Lung (tissue), 12 donors: Measurements from ENCODE around the gene CEP152. TPM values are rescaled to one million over a fixed set of nuclear protein-coding genes. Genes with fewer than 3 reads are reported as not detected.

Source experiments
- ATAC-seq: fragments of 200-7000 bp; cut with Tn5 transposase; one replicate; pipeline ENCODE4 v1.9.1; 2020; ENCODE audit warnings: moderate number of reproducible peaks; ENCODE audit not compliant: insufficient read depth, low FRiP score
- DNase-seq, 3 donors: peaks; one replicate each; pipeline ENCODE4 v3.0.0-alpha.2; 2013 to 2017
- H3K27ac ChIP-seq, 2 donors: one replicate each; pipeline ENCODE4 v1.5.1; 2013; ENCODE audit warnings: mild to moderate bottlenecking in 2 of 2, moderate library complexity in 2 of 2, control low read depth in 1 of 2, inconsistent platforms in 1 of 2, low read depth in 1 of 2, low read length in 1 of 2
- H3K27me3 ChIP-seq, 3 donors: one replicate each; pipeline ENCODE4 v1.5.1; 2013; ENCODE audit warnings: low read length in 2 of 3; ENCODE audit not compliant: control insufficient read depth in 3 of 3, insufficient read depth in 3 of 3
- H3K36me3 ChIP-seq, 4 donors: one replicate each; pipeline ENCODE4 v1.5.1; 2013; ENCODE audit warnings: low read length in 4 of 4, mild to moderate bottlenecking in 1 of 4, moderate library complexity in 1 of 4; ENCODE audit not compliant: control insufficient read depth in 4 of 4, insufficient read depth in 4 of 4
- H3K4me1 ChIP-seq, 5 donors: one replicate each; pipeline ENCODE4 v1.5.1; 2013; ENCODE audit warnings: low read length in 5 of 5, mild to moderate bottlenecking in 2 of 5, moderate library complexity in 1 of 5; ENCODE audit not compliant: control insufficient read depth in 5 of 5, insufficient read depth in 5 of 5
- H3K4me3 ChIP-seq: one replicate; pipeline ENCODE4 v1.5.1; 2013; ENCODE audit warnings: mild to moderate bottlenecking, control low read depth, moderate library complexity
- H3K9ac ChIP-seq, 2 donors: one replicate each; pipeline ENCODE4 v1.5.1; 2013; ENCODE audit warnings: low read length in 2 of 2, control low read depth in 1 of 2; ENCODE audit not compliant: insufficient read depth in 1 of 2
- H3K9me3 ChIP-seq, 4 donors: one replicate each; pipeline ENCODE4 v1.5.1; 2013; ENCODE audit warnings: low read length in 3 of 4, mild to moderate bottlenecking in 1 of 4, moderate library complexity in 1 of 4; ENCODE audit not compliant: control insufficient read depth in 4 of 4, insufficient read depth in 3 of 4
- WGBS, 2 donors: extraction: QIAGEN DNeasy Blood & Tissue Kit; methylation state at CpG; one replicate each; pipeline ENCODE4 v1.1.7; 2013; 5-methylcytosine and 5-hydroxymethylcytosine counted together
- polyA plus RNA-seq, 2 donors: library from polyadenylated mRNA; stranded (reverse); fragments of 200-250 nt; gene quantifications; one replicate each; pipeline ENCODE4 v1.2.1, GENCODE V29; 2013
- total RNA-seq, 2 donors: library from RNA; depleted of rRNA in 1 of 2; stranded (reverse); fragments of >200 nt in 1 of 2; gene quantifications; one replicate each; pipeline ENCODE4 v1.2.1, GENCODE V29; 2014 to 2021
- TF ChIP-seq, protein P1 (sequence below): IDR thresholded peaks from 2 replicates; pipeline ENCODE4 v1.5.1; 2012; ENCODE audit warnings: mild to moderate bottlenecking; ENCODE audit errors: control extremely low read depth, extremely low read depth
- donor health status: control.
- donor health status: control.
- donor health status: Bipolar disorder and iron deficiency.
- donor health status: healthy.
- donor health status: DM: yes; HTN: yes; CAD: no.

The CEP152 gene
- total and polyA plus RNA-seq, 4 donors, result 0.86 to 15.4 (median 3.0) TPM

DNA sequence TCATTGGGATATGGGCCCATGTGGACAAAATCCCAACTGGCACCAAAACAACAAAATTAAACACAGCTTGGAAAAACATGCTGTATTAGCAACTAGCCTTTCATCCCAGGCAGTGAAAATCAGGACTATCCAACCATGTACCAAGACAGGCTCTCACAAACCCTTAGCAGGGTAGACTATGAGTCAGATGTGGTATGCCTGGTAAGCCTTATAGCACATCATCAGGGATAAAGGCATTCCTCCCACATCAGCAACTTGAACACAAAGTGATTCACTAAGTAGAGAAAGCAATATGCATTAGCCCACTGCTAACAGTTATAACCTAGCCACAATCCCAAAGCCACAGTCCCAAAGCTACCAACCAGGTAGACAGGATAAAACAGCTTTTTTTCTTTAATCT lies 8.0 kb downstream of the CEP152 start:
- DNase-seq, result no peak
- TF ChIP-seq, protein P1, sequence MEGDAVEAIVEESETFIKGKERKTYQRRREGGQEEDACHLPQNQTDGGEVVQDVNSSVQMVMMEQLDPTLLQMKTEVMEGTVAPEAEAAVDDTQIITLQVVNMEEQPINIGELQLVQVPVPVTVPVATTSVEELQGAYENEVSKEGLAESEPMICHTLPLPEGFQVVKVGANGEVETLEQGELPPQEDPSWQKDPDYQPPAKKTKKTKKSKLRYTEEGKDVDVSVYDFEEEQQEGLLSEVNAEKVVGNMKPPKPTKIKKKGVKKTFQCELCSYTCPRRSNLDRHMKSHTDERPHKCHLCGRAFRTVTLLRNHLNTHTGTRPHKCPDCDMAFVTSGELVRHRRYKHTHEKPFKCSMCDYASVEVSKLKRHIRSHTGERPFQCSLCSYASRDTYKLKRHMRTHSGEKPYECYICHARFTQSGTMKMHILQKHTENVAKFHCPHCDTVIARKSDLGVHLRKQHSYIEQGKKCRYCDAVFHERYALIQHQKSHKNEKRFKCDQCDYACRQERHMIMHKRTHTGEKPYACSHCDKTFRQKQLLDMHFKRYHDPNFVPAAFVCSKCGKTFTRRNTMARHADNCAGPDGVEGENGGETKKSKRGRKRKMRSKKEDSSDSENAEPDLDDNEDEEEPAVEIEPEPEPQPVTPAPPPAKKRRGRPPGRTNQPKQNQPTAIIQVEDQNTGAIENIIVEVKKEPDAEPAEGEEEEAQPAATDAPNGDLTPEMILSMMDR, result no peak
- Histone ChIP-seq H3K36me3 (no peaks in the 10 kb centered on the region), H3K9ac (no peak overlapping the region), H3K4me1 (peaks cover 0 to 3% (median 0%) of the 10 kb centered on the region in 5 donors), H3K27ac (no peak overlapping the region), H3K27me3 (no peaks in the 10 kb centered on the region), H3K4me3 (no peak overlapping the region), H3K9me3 (no peaks in the 10 kb centered on the region)
- ATAC-seq, result no peak

DNA sequence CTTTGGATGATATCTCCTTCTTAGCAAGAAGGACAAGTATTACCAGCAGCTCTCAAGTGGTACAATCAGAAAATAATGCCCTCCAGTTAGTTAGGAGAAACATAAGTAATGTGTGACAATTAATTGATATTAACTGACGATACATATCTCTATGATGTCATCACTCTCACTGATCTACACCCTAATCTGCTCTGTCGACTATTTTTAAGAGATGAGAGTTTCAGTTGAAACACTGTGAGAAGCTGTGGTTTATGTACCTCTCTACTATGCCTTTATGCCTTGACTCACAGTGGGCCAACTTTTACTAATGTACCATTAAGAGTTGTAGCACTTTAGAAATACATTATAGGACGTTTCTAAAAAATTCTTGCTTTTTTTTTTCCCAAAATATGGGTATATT lies 8.6 kb downstream of the CEP152 start:
- Histone ChIP-seq H3K4me3 (no peak overlapping the region), H3K36me3 (peaks cover 0 to 2% (median 0%) of the 10 kb centered on the region in 4 donors), H3K27me3 (no peaks in the 10 kb centered on the region), H3K4me1 (peaks cover 0 to 3% (median 0%) of the 10 kb centered on the region in 5 donors), H3K9me3 (no peaks in the 10 kb centered on the region), H3K9ac (no peak overlapping the region), H3K27ac (no peak overlapping the region)
- 85 to 93% methylated on average over 3 of the region's 3 CpGs for WGBS, 2 donors
- TF ChIP-seq, protein P1, result no peak
- ATAC-seq, result no peak
- no peak for DNase-seq

DNA sequence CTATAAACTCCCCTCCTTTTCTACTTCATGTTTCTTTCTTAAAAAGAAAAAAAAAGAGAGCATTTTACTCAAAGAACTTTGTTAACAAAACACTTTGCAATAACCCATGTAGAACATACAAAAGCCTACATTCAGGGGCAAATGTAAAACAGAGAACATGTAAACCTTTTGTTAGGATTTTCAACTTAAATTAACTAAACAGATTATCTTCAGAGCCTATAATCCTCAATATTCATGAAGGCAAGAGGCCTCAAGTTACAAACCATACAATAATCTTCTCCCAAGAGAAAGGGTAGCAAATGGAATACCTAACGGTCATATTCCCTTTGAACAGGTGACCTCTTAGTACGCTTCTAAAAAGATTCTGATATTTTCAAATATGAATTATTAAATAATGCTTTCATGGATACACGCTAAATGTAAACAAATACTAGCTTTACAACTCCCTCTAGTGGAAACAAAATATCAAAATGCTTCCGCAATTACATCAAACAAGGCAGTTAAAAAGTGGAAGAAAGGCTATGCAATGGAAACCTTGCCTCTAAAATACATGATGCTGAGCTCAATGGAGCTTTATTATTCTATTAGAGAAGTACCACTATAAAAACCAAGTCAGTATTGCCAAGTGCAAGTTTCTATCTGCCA lies 9.9 kb downstream of the CEP152 start:
- Histone ChIP-seq H3K4me1 (peaks cover 0 to 3% (median 0%) of the 10 kb centered on the region in 5 donors), H3K4me3 (no peak overlapping the region), H3K27me3 (no peaks in the 10 kb centered on the region), H3K9ac (no peak overlapping the region), H3K9me3 (no peaks in the 10 kb centered on the region), H3K36me3 (peaks cover 0 to 9% (median 0%) of the 10 kb centered on the region in 4 donors), H3K27ac (no peak overlapping the region)
- 37 to 42% methylated on average over 4 of the region's 4 CpGs for WGBS, 2 donors
- ATAC-seq (no peak), DNase-seq (peak in 2 of 3 donors; percentile 72 to 74)
- TF ChIP-seq, protein P1, result peak; percentile 9

DNA sequence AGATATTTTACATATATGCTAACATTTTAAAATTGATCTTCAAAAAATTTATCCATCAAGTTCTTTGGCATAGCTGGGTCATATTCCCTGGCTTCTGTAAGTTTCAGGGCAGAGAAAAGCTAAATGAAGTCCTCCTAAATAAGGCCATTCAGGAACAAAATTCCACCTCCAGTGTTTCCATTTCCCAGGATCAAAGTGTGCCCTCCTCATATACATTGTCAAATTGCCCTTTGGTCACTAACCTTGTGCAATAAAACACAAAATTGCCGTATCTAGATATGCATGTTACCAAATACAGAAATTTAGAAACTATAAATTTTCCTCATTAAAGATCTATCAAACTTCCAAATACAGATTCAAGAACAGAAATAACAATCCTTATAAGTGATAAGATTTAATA lies 10.6 kb downstream of the CEP152 start:
- Histone ChIP-seq H3K27ac (no peak overlapping the region), H3K9ac (no peak overlapping the region), H3K36me3 (peaks cover 0 to 9% (median 0%) of the 10 kb centered on the region in 4 donors), H3K4me1 (peaks cover 0 to 3% (median 0%) of the 10 kb centered on the region in 5 donors), H3K4me3 (no peak overlapping the region), H3K9me3 (no peaks in the 10 kb centered on the region), H3K27me3 (no peaks in the 10 kb centered on the region)
- 47 to 84% methylated on average over 1 of the region's 1 CpG for WGBS, 2 donors
- DNase-seq (no peak), ATAC-seq (no peak)
- TF ChIP-seq, protein P1, result no peak
